GM23248 (cell line): ENCODE data around the gene ZSCAN1.

Experiments
- EZH2 ChIP-seq: fragments of 200-600 bp; sonication (generic); IDR thresholded peaks from 2 replicates; pipeline ENCODE4 v1.6.1; 2018; ENCODE audit warnings: antibody characterized with exemption, mild to moderate bottlenecking; ENCODE audit not compliant: insufficient read depth, poor library complexity, severe bottlenecking
- EZH2phosphoT487 ChIP-seq: fragments of 200-600 bp; sonication (generic); IDR thresholded peaks from 2 replicates; pipeline ENCODE4 v1.6.1; 2018; ENCODE audit warnings: antibody characterized with exemption, moderate library complexity, mild to moderate bottlenecking, low read depth; ENCODE audit not compliant: insufficient read depth

DNA sequence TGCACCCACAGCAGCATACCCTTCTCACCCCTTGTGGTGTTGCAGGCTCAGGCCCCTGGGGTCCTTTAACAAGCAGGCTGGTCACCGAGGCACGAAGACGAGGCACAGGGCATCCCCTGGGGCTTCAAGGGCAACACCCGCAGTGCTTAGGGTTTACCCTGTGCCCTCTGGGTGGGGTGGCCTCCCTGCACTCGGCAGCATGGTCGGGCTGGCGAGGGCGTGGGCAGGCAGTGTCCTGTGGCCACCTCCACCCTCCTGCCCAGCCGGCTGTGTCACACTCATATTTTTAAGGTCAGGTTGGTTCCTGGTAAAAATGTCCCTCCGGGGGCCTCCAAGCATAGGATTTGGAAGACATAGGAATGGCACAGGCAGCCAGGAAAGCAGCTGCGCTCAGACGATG, 13.8 kb downstream of the ZSCAN1 start:
- TF ChIP-seq EZH2 (no peak), EZH2phosphoT487 (no peak)
